Activated CD8-positive, alpha-beta memory T cell treated with anti-CD3 and anti-CD28 coated beads, Interleukin-2, amount 50 U/mL, for 4 hours (primary cell): ENCODE data around the gene FNBP1.

Experiments used
- DNase-seq: peaks from one replicate; pipeline ENCODE4 v3.0.0-alpha.2; 2020

Gene FNBP1

DNA sequence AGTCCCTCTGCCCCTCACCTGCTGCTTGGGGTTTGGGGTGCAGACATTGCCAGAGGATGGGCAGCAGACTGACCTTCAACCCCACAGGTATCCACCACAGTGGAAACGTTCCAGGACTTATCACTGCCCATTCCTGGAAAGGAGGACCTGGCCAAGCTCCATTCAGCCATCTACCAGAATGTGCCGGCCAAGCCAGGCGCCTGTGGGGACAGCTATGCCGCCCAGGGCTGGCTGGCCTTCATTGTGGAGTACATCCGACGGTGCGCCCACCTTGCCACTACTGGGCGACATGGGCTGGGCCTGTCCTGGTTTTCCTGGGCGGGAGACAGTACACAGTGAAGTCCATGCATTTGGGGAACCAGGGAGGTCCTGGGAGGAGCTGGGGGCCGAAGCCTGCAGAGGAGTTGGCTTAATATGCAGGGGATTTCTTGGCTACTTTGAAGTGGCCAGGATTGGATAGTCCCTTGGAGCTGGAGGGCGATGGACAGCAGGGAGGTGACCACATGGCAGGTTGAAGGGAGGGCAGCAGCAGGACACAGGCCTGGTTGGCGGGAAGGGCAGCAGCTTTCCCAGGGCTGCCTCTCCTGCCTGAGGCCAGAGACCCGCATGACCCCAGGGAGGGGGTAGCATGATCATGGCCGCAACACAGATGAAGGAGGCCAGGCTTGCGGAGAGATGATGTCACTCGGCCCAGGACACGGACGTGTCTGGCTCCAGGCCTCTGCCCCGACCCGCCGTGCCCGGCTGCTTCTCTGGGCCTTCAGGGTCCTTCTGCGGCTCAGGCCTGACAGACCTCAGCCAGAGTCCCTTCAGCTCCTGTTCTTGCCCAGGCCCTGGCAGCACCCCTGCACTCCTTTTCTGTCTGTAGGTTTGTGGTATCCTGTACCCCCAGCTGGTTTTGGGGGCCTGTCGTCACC lies 173.1 kb downstream of the FNBP1 start:
- no peak for DNase-seq

DNA sequence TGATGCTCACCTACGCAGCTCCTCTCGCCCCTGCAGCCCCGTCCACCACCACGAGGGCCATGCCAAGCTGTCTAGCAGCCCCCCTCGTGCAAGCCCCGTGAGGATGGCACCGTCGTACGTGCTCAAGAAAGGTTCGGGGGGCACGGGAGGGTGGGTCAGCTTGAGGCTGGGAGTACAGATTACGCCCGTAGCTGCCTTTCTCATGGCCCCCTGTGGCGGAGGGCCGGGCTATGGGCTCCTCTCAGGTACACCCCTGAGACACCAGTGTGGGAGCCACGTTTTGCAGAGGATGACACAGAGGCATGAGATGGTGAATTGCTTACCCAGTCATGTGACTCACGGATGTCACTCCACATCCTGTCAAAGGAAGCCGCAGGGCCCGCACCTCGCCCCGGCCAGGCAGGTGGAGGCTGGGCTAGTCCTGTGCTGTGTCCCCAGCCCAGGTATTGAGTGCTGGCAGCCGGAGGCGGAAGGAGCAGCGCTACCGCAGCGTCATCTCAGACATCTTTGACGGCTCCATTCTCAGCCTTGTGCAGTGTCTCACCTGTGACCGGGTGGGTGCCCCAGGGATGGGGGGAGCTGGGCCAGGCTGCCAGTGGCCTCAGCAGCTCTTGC lies 174.0 kb downstream of the FNBP1 start:
- peak; percentile 86 for DNase-seq

DNA sequence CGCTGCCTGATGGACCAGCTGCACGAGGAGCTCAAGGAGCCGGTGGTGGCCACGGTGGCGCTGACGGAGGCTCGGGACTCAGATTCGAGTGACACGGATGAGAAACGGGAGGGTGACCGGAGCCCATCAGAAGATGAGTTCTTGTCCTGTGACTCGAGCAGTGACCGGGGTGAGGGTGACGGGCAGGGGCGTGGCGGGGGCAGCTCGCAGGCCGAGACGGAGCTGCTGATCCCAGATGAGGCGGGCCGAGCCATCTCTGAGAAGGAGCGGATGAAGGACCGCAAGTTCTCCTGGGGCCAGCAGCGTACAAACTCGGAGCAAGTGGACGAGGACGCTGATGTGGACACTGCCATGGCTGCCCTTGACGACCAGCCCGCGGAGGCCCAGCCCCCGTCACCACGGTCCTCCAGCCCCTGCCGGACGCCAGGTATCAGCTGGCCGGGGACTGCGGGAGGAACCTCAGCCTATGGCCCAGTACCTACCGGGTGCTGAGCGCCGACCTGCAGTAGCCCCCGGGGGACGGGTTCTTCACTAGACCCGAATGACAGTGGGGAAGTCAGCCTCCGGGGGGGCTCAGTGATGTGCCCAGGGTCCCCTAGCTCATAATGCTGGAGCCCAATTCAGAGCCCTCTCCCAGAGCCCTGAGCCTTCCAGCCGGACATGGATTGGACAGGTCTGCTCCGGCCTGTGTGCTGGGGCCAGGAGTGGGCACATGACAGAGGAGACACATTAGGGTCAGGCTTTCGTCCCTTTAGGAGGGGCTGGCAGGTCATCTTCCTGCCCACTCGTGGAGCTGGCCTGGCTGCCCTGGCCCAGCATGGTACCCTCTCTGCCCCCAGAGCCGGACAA lies 174.7 kb downstream of the FNBP1 start:
- no peak for DNase-seq

DNA sequence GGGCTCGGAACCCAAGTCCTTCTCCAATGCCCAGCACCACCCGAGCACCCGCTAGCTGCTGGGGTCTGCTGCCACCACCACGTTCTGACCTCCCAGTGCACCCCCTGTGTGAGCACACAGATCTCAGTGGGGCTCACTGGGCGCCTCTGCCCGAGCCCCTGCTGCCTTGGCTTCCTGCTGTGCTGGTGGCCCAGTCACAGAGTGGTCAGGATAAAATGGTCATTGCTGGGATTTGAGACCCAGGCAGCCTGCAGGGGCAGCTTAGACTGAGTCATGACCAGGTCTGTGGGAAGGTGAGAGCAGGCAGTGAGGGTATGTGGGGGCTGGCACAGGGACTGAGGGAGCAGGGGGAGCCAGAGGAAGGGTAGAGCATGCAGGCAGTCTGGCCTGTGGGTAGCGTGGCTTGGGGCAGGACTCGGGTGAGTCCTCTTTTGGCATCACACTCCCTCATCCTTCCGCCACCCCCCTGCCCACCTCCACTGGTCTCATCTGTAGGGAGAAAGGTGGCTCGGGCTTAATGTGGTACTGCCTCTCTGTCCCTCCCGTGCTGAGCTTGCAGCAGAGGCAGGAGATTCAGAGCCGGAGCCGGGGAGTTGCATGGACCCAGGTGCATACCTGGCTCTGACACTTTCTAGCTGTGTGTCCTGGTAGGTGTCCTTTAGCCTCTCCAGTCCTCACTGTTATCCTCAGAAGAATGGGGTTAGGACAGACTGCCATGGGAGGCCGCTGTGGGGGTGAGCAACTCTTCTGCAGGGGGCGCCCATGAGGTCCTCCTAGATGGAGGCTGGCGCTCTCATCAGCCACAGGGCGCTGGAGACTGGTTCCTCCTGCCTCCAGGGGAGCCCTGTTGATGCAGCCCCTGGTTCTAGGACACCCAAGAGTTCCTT lies 175.6 kb downstream of the FNBP1 start:
- no peak for DNase-seq

DNA sequence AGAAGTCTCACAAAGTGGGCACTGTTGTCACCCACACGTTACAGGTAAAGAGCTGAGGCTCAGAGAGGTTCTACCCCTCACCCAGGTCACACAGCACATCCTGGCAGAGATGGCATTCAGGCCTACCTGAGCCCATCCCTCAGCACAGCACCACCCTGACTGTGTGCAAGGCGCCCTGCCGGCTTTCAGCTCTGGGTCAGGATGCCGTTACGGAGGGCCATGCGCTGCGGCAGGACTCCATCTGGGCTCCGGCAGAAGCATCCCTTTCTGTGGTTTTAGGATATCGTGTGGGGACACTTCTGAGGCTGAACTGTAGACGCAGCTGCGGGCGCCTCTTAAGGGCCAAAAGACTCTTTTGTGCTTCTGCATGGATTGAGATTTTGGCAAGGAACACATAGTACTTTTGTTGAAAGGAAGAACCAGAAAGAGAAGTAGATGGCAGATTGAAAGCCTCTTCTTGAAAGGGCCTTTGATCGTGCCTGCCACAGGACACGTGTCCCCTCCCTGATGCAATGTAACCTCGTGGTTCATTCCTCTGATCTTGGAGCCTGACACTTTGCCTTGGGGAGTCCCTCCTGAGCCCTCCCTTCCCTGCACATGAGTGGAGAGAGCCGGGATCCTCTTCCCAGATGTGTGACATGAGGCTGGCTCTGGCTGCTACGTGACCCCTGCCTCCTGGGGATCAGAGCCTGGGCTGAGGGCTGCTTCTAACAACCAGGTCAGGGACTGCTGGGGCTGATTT lies 176.4 kb downstream of the FNBP1 start:
- peak; percentile 59 for DNase-seq

DNA sequence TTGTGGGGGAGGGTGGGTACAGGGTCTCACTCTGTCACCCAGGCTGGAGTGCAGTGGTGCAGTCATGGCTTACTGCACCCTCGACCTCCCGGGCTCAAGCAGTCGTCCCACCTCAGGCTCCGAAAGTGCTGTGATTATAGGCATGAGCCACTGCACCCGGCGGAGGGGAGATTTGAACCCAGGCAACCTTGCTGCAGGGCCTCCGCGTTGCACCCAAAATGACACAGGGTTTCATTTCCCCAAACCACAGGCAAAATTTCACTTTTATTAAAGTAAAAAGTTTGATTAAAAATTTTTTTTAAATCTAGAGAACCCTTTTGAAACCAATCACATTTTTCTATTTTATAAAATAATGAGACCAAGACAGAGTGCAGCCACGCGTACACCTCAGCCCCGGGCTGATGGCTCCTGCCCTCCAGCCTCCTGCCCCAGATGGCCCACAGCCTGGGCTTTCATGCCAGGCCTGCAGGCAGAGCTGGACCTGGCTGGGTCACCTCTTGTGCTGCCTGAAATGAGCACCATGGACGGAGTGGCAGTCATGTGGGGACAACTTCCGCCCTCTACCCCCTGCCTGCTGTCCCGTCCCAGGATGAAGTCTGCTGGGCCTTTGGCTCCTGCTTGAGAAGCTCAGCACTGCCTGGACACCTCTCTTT lies 177.2 kb downstream of the FNBP1 start:
- no peak for DNase-seq

DNA sequence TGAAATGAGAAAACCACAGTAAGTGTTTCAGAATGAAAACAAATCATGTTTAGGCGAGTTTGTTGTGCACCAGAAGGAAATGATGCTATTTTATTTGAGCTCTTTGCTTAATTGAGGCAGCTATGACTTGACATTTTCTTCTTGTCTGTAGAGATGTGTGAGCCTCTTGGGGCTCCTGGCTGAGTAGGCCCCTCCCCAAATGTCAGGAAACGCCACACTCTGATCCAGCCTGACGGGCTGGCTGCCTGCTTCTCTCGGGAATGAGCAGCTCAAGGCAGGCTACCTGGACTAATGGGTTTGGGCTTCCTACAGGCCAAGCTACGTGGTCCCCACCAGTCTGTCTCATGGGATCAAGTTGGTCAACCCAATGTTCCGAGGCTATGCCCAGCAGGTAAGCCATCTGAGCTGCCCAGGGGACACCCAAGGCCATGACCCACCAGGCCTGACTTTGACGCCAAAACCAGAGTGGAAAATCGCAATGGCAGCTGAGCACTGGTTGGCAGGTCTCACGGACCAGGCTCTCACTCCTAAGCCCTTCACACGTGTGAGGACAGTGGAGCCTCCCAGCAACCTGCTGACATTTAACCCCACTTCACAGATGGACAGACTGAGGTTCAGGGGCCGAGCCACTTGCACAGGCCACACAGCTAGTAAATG lies 177.9 kb downstream of the FNBP1 start:
- no peak for DNase-seq

DNA sequence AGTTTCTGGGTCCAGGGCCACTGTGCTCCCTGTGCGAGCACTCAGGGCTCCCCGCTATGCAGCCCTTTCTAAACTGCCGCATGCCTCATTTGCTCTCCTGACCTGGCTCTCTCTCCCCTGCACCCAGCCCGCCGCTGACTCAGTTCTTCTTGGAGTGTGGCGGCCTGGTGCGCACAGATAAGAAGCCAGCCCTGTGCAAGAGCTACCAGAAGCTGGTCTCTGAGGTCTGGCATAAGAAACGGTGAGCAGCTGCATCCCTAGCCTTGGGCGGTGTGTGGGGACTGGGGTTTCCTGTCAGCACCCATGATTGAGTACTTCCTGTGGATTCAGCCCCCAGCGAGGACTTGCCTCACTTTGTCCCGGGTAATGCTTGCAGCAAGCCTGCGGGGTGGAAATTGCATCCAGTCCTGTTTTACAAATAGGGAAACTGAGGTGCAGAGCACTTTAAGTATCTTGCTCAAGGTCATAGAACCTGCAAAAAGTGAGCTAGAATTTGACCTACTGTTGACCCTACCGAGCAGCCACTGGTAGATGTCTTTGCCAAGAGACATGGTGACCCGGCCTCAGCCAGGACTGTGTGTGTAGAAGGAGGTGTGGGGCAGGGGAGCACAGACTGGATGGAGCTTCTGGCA lies 179.8 kb downstream of the FNBP1 start:
- DNase-seq: peak; percentile 62

DNA sequence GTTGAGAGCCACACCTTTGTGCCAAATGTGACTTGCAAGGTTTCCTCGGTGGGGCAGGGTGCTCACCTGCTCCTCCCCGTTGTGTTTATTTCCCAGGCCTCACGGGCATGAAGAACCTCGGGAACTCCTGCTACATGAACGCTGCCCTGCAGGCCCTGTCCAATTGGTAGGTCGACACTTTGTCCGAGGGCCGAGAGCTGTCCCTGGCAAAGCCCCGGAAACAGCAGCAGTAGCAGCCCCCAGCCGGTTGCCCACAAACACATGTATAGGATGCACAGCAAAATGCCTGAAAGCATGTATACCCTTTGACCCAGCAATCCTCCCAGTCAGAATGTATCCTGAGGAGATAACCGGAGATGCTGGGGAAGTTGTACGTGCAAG lies 181.6 kb downstream of the FNBP1 start:
- DNase-seq: no peak

DNA sequence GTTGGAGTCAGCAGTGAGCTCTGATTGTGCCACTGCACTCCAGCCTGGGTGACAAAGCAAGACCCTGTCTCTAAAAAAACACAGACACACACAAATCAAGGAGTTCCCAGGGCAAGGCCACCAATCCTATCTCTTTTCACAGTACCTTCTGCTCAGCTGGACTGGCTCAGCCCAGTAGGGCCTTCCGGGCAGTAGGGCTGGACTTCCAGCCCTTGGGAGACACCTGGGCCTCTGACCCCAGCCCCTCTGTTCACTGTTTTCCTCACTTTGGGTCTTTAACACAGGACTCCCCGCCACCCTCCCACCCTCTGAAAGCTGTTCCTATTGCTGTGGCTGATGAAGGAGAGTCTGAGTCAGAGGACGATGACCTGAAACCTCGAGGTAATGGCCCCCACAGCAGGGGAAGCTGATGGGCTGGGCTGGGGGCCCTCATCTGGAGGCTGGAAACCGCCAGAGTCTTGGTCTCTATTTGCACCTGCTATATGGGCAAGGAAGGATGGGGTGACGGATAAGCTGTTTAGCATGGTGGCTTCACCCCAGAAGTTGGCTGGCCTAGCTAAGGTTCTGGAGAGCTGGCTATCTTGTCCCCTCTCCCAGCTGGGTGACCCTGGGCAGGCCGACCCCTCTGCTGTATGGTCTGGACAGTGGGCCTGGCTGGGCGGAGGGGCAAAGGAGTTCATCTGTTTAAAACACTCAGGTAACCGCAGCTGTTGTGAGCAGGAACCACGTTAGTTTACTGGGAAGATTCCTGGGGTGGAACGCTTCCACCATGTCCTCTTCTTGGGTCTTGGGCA lies 182.1 kb downstream of the FNBP1 start:
- no peak for DNase-seq

DNA sequence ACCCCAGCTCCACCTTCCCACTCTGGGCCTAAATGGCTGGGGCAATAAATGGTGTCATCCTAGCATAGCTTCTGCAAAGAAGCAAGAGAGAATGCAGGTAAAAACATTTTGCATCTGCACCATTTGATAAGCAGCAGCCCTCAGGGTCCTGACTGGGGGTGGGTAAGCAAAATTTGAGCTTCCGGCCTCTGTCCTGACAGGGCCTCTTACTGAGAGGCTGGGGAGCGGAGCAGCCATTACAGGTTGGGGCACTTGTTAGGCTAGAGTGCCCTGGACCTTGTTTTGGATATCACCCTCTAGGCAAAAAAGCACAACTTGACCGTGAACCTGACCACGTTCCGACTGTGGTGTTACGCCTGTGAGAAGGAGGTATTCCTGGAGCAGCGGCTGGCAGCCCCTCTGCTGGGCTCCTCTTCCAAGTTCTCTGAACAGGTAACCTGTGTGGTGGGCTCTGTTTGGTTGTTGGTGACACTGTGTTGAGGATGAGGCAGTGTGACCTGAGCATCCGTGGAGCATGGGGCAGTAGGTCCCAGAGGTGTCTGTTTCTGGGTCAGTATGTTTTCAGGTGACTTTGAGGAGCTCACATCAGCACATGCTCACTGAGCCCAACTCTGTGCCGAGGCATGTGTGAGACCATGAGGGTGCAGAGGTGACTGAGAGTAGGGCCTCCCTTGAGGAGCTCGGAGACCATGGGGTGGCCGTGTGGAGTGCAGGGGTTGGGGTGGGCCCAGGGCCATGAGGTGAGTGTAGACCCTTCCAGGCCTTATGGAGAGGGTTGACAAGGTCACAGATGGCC lies 184.6 kb downstream of the FNBP1 start:
- DNase-seq: no peak

DNA sequence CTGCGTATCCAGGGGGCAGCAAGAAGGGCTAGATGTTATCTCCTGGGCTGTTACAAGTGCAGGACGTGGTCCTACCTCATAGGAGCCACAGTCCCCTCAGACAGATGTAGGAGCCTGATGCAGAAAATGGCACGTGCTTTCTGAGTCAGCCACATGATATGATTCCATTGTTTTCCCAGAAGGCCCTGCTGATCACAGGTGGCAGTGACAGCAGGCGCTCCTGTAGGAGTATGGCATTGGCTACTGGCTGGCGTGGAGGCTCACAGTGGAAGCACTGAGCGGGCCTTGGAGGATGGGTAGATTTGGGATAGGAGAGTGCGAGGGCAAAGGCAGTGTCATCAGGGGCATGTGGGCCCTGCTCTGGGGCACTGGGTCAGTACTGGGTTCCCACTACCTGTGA lies 185.8 kb downstream of the FNBP1 start:
- no peak for DNase-seq

DNA sequence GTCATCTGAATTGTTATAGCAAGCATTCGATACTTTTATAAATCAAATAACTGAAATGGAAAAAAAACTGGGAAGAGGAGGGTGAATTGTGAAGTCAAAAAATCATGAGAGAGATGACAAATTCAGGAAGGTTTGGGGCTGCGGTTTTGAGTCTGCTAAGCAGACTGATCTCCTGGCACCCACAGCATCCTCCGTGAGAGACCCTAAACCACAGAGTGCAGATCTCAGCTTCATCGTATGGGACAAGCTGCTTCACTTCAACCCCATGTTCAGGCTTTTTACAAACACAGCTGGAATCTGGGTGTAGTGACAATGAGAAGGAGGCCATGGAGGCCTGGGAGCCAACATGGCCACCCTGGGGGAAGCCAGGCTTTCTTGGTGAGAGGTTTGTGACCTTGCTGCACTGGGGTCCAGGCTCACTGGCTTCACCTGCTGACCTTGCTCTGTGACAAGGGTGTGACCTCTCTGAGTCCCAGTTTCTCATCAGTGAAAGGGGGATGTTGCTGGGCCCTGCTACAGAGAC lies 188.3 kb downstream of the FNBP1 start:
- no peak for DNase-seq

DNA sequence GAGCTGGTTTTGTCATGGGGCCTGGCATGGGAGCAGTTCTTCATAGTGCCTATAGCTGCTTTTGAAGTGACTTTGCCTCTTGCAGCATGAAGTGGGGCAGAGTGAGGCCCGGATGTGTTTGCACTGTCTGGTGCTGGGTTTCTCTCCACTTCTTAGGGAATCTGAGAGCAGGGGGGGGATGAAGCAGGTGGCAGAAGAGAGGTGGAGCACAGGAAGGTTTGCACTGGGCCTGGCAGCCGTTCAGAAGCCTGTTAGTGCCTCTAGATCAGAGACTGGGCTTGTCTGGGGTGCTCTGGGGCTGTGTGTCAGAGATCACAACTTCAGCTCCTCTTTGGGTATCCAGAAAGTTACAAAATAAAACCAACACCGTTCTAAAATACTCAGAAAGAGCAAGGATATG lies 189.4 kb downstream of the FNBP1 start:
- no peak for DNase-seq

DNA sequence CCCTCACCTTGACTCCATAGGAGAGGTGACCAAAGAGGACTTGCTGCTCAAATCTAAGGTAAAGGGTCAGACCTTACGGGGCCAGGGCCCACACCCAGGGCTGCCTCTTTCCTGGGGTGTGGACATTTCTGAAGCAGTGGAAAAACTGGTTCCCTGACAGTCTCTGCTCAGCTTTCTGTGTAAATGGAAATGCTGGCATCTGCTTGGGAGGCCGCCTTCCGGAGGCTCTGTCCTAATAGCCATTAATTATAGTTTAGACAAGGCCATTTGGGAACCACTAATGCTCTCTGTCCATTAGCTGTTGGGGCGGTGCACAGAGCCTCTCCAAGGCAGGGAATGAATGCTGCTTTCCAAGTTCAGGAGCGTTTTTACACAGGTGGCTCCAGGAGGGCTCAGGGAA lies 190.4 kb downstream of the FNBP1 start:
- no peak for DNase-seq

DNA sequence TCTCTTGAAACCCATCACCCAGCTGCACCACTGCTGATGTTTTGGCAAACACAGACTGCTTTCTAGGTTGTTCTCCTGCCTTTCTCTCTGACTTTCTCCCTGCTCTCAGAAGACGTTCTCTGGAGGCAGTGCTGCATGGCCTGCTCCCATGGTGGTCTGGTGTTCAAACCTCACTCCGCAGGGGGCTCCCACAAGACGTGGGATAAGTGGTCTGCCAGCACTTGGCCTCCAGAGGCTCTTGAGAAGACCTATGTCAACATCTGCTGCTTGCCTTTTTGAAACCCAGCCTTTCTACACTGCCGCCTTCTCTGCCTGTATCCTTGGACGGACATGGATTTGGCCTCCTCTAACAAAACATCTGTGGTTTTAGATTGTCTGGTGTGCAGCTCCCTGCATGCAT lies 191.2 kb downstream of the FNBP1 start:
- DNase-seq: no peak

DNA sequence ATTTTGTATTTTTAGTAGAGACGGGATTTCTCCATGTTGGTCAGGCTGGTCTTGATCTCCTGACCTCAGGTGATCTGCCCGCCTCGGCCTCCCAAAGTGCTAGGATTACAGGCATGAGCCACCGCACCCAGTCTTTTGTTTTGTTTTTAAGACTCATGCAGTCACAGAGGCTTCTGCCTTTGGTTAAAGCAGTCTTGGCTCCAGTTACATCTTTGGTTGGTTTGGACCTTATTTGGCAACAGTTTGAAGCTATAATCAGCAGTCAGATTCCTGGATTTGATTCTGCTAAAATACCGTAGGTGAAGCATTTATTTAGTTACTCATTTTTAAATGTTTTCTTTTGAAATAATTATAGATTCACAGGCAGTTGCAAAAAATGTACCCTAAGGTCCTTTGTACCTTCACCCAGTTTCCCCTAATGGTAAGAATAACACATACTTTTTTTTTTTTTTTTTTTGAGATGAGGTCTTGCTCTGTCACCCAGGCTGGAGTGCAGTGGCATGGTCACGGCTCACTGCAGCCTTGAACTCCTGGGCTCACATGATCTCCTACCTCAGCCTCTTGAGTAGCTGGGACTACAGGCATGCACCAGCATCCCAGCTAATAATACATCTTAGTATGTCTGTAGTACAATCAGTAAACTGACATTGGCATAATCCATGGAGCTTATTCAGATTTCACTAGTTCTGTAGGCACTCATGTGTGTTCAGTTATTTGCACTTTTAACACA lies 192.0 kb downstream of the FNBP1 start:
- no peak for DNase-seq

DNA sequence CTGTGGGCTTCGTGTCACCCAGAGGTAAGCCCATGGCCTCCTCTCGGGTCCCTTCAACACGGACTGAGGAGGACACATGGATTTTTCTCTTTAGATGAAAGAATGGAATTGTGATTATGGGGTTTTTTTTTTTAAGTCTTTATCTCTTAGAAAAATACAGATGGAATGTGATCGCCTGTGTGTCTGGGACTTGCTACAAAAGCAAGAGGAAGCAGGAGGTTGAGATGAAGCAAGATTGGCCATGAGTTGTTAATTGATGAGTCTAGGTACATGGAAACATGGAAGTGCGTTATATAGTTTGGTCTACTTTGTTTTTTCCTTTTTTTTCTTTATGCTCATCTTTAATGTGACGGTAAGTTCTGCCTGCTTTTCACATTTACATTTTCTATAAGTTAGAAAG lies 193.1 kb downstream of the FNBP1 start:
- no peak for DNase-seq
